Measurements from ENCODE around the gene MAP1B. TPM values are rescaled to one million over a fixed set of nuclear protein-coding genes. Genes with fewer than 3 reads are reported as not detected.

The MAP1B gene
- total and polyA plus RNA-seq, 10 donors = 0.68 to 17.3 (median 9.8) TPM

GRCh38 chr5:72076621-72077300, 30.5 kb upstream of the MAP1B start:
- intact Hi-C loops (cut with DNase I; ENCODE audit: low total_unique reads) = no loop called here
- 56 to 78% (median 72%) methylated on average over 4 of the region's 4 CpGs for WGBS, 5 donors
- no peak overlapping the region for H3K27ac ChIP-seq

GRCh38 chr5:72077390-72077789, 29.9 kb upstream of the MAP1B start:
- intact Hi-C loops (cut with DNase I; ENCODE audit: low total_unique reads) = no loop called here
- DNase-seq = no peak
- H3K4me1 ChIP-seq = no peaks in the 10 kb centered on the region
- no peak overlapping the region for H3K4me3 ChIP-seq
- H3K36me3 ChIP-seq = no peaks in the 10 kb centered on the region
- TF ChIP-seq POLR2AphosphoS5 (IDR thresholded peaks at IDR 0.05) (no peak), CTCF (IDR thresholded peaks at IDR 0.05 in 8 of 11, conservative IDR thresholded peaks at IDR 0.05 in 3 of 11) (no peak)
- no peak overlapping the region for H3K27ac ChIP-seq
- H3K27me3 ChIP-seq (replicated peaks in 1 of 7) = peaks cover 0 to 20% (median 0%) of the 10 kb centered on the region in 7 donors
- WGBS, 5 donors = 77 to 87% (median 85%) methylated on average over 3 of the region's 3 CpGs
- no peaks in the 10 kb centered on the region for H3K9me3 ChIP-seq

More at GRCh38 chr5:72076621-72077300, 30.5 kb upstream of the MAP1B start:
- Histone ChIP-seq H3K9me3 (no peaks in the 10 kb centered on the region), H3K4me1 (no peaks in the 10 kb centered on the region), H3K4me3 (no peak overlapping the region), H3K27me3 (replicated peaks in 1 of 7) (peaks cover 0 to 14% (median 0%) of the 10 kb centered on the region in 7 donors), H3K36me3 (no peaks in the 10 kb centered on the region)
- no peak for DNase-seq
- no peak for TF ChIP-seq POLR2AphosphoS5 (IDR thresholded peaks at IDR 0.05)
- no peak for TF ChIP-seq CTCF (IDR thresholded peaks at IDR 0.05 in 8 of 11, conservative IDR thresholded peaks at IDR 0.05 in 3 of 11)
- TF ChIP-seq POLR2A (IDR thresholded peaks at IDR 0.05) = no peak

GRCh38 chr5:72079288-72079687, 28.0 kb upstream of the MAP1B start:
- peaks cover 0 to 28% (median 0%) of the 10 kb centered on the region in 7 donors for H3K27me3 ChIP-seq (replicated peaks in 1 of 7)
- no peak overlapping the region for H3K4me3 ChIP-seq
- no peak for DNase-seq
- no peak overlapping the region for H3K27ac ChIP-seq
- intact Hi-C loops (cut with DNase I; ENCODE audit: low total_unique reads) = no loop called here
- 12 to 25% (median 17%) methylated on average over 5 to 7 of the region's 7 CpGs for whole genome bisulfite sequencing, 5 donors
- TF ChIP-seq POLR2AphosphoS5 (IDR thresholded peaks at IDR 0.05) = no peak
- TF ChIP-seq POLR2A (IDR thresholded peaks at IDR 0.05) = no peak
- no peak for TF ChIP-seq CTCF (IDR thresholded peaks at IDR 0.05 in 8 of 11, conservative IDR thresholded peaks at IDR 0.05 in 3 of 11)
- H3K36me3 ChIP-seq = no peaks in the 10 kb centered on the region
- no peaks in the 10 kb centered on the region for H3K9me3 ChIP-seq
- H3K4me1 ChIP-seq = no peaks in the 10 kb centered on the region

- Histone ChIP-seq H3K9me3 (no peaks in the 10 kb centered on the region), H3K27me3 (replicated peaks in 1 of 7) (peaks cover 0 to 55% (median 0%) of the 10 kb centered on the region in 7 donors), H3K36me3 (no peaks in the 10 kb centered on the region), H3K27ac (no peak overlapping the region), H3K4me3 (no peak overlapping the region), H3K4me1 (no peaks in the 10 kb centered on the region)
- TF ChIP-seq POLR2AphosphoS5 (IDR thresholded peaks at IDR 0.05) (no peak), POLR2A (IDR thresholded peaks at IDR 0.05) (no peak), CTCF (IDR thresholded peaks at IDR 0.05 in 8 of 11, conservative IDR thresholded peaks at IDR 0.05 in 3 of 11) (no peak)
- intact Hi-C loops (cut with DNase I; ENCODE audit: low total_unique reads) = no loop called here
- WGBS, 5 donors = 52 to 72% (median 67%) methylated on average over 1 of the region's 1 CpG
- DNase-seq = no peak
These were observed 25.2 kb upstream of the MAP1B start for GRCh38 chr5:72082048-72082447.
